Mucosa of gallbladder (tissue), 1 donor: ENCODE measurements around the gene C4orf36. TPM values are rescaled to one million over a fixed set of nuclear protein-coding genes. Genes with fewer than 3 reads are reported as not detected.
"Not testable (repeated sequence)": the region's sequence is repeated elsewhere in the genome, so short reads cannot be mapped to it uniquely, and the experiment has no call there.

Experiments used
- DNase-seq: peaks from one replicate; pipeline ENCODE4 v3.0.0-alpha.2; 2020; ENCODE audit warnings: low spot score
- total RNA-seq: library from RNA; stranded (reverse); gene quantifications from one replicate; pipeline ENCODE4 v1.2.1, GENCODE V29; 2021
- donor health status: DM: no; HTN: no; CAD: no.

C4orf36 gene
- total RNA-seq, 1 donor from 2014 or later, result 0.89 TPM

- DNase-seq, result no peak
Observed at GRCh38 chr4:86917212-86918039, 25.2 kb upstream of the C4orf36 start.

- no peak for DNase-seq
Observed at GRCh38 chr4:86916392-86916791, 24.2 kb upstream of the C4orf36 start.

- no peak for DNase-seq
Observed at GRCh38 chr4:86910820-86911684, 18.8 kb upstream of the C4orf36 start.

- no peak for DNase-seq
Observed at GRCh38 chr4:86910369-86910768, 18.1 kb upstream of the C4orf36 start.

GRCh38 chr4:86909546-86910295 lies 17.5 kb upstream of the C4orf36 start:
- DNase-seq, result no peak

GRCh38 chr4:86908251-86908657 lies 16.0 kb upstream of the C4orf36 start:
- no peak for DNase-seq

GRCh38 chr4:86901864-86902263 lies 9.6 kb upstream of the C4orf36 start:
- no peak for DNase-seq

GRCh38 chr4:86898562-86898961 lies 6.3 kb upstream of the C4orf36 start:
- DNase-seq, result no peak

GRCh38 chr4:86896596-86896995 lies 4.4 kb upstream of the C4orf36 start:
- no peak for DNase-seq

- peak; percentile 40 for DNase-seq
Observed at GRCh38 chr4:86895692-86896488, 3.7 kb upstream of the C4orf36 start.

- no peak for DNase-seq
Observed at GRCh38 chr4:86894455-86894854, 2.2 kb upstream of the C4orf36 start.

GRCh38 chr4:86893136-86893535 lies 914 bp upstream of the C4orf36 start:
- no peak for DNase-seq

- DNase-seq, result no peak
Observed at GRCh38 chr4:86892636-86892960, 376 bp upstream of the C4orf36 start.

- DNase-seq, result no peak
Observed at GRCh38 chr4:86890790-86891189, 1.4 kb downstream of the C4orf36 start.

- no peak for DNase-seq
Observed at GRCh38 chr4:86879641-86880040, 12.6 kb downstream of the C4orf36 start.

- no peak for DNase-seq
Observed at GRCh38 chr4:86878640-86879039, 13.6 kb downstream of the C4orf36 start.

- DNase-seq, result no peak
Observed at GRCh38 chr4:86876894-86877685, 15.1 kb downstream of the C4orf36 start.

- DNase-seq, result not testable (repeated sequence)
Observed at GRCh38 chr4:86875436-86875835, 16.8 kb downstream of the C4orf36 start.

- DNase-seq, result no peak
Observed at GRCh38 chr4:86872135-86872534, 20.1 kb downstream of the C4orf36 start.

GRCh38 chr4:86870442-86871069 lies 21.7 kb downstream of the C4orf36 start:
- DNase-seq, result no peak
